Measurements from ENCODE around the gene EIF3L.
"Not testable (repeated sequence)": the region's sequence is repeated elsewhere in the genome, so short reads cannot be mapped to it uniquely, and the experiment has no call there.

The EIF3L gene
- 191 to 222 reads per million in 2 experiments for total RNA-seq

- peak; percentile 79 for DNase-seq (ENCODE audit: low read depth)
These were observed at the start of gene EIF3L for GRCh38 chr22:37849089-37849751. EIF3L (plus strand) TSS chr22:37849419; CDS start chr22:37849450, 31 bp downstream.

- not testable (repeated sequence) for DNase-seq (ENCODE audit: low read depth)
These were observed 49.2 kb upstream of the EIF3L start for GRCh38 chr22:37799979-37800378.

- DNase-seq (ENCODE audit: low read depth), result no peak
These were observed 47.3 kb upstream of the EIF3L start for GRCh38 chr22:37801946-37802309.

GRCh38 chr22:37802310-37803194, 46.7 kb upstream of the EIF3L start:
- no peak for DNase-seq (ENCODE audit: low read depth)

- DNase-seq (ENCODE audit: low read depth), result no peak
These were observed 46.0 kb upstream of the EIF3L start for GRCh38 chr22:37803195-37803638.

GRCh38 chr22:37803639-37804351, 45.4 kb upstream of the EIF3L start:
- no peak for DNase-seq (ENCODE audit: low read depth)

GRCh38 chr22:37804352-37804880, 44.8 kb upstream of the EIF3L start:
- DNase-seq (ENCODE audit: low read depth), result no peak

GRCh38 chr22:37804881-37805809, 44.1 kb upstream of the EIF3L start:
- peak; percentile 50 for DNase-seq (ENCODE audit: low read depth)

- no peak for DNase-seq (ENCODE audit: low read depth)
These were observed 43.4 kb upstream of the EIF3L start for GRCh38 chr22:37805810-37806277.

GRCh38 chr22:37806409-37807333, 42.5 kb upstream of the EIF3L start:
- DNase-seq (ENCODE audit: low read depth), result no peak

GRCh38 chr22:37807410-37808293, 41.6 kb upstream of the EIF3L start, which contains the start of gene GCAT:
GCAT (plus strand) TSS chr22:37807934; CDS start chr22:37807968, 34 bp downstream.
- DNase-seq (ENCODE audit: low read depth), result peak; percentile 71

GRCh38 chr22:37808294-37808657, 40.9 kb upstream of the EIF3L start:
- no peak for DNase-seq (ENCODE audit: low read depth)

GRCh38 chr22:37809672-37810333, 39.4 kb upstream of the EIF3L start:
- DNase-seq (ENCODE audit: low read depth), result no peak

- DNase-seq (ENCODE audit: low read depth), result no peak
These were observed 37.4 kb upstream of the EIF3L start for GRCh38 chr22:37811867-37812266.

- DNase-seq (ENCODE audit: low read depth), result no peak
These were observed 36.1 kb upstream of the EIF3L start for GRCh38 chr22:37812869-37813678.

- no peak for DNase-seq (ENCODE audit: low read depth)
These were observed 33.6 kb upstream of the EIF3L start for GRCh38 chr22:37815593-37815992.

- no peak for DNase-seq (ENCODE audit: low read depth)
These were observed 32.6 kb upstream of the EIF3L start for GRCh38 chr22:37816543-37817180.
